Activated naive CD4-positive, alpha-beta T cell treated with anti-CD3 and anti-CD28 coated beads, Interleukin-2, amount 50 U/mL, for 24 hours (primary cell): ENCODE measurements around the gene SNAPC4.

Experiments used
- H3K27ac Mint-ChIP-seq: one replicate; pipeline ENCODE4 v1.8.0; 2021; ENCODE audit warnings: mild to moderate bottlenecking, mixed read lengths
- H3K27me3 Mint-ChIP-seq: one replicate; pipeline ENCODE4 v1.8.0; 2021; ENCODE audit warnings: mixed read lengths
- H3K36me3 Mint-ChIP-seq: one replicate; pipeline ENCODE4 v1.8.0; 2021; ENCODE audit warnings: mixed read lengths
- H3K4me1 Mint-ChIP-seq: one replicate; pipeline ENCODE4 v1.8.0; 2021; ENCODE audit warnings: mixed read lengths
- H3K4me3 Mint-ChIP-seq: one replicate; pipeline ENCODE4 v1.8.0; 2021; ENCODE audit warnings: mild to moderate bottlenecking, mixed read lengths
- H3K9me3 Mint-ChIP-seq: one replicate; pipeline ENCODE4 v1.8.0; 2021; ENCODE audit warnings: mixed read lengths

Gene SNAPC4, protein sequence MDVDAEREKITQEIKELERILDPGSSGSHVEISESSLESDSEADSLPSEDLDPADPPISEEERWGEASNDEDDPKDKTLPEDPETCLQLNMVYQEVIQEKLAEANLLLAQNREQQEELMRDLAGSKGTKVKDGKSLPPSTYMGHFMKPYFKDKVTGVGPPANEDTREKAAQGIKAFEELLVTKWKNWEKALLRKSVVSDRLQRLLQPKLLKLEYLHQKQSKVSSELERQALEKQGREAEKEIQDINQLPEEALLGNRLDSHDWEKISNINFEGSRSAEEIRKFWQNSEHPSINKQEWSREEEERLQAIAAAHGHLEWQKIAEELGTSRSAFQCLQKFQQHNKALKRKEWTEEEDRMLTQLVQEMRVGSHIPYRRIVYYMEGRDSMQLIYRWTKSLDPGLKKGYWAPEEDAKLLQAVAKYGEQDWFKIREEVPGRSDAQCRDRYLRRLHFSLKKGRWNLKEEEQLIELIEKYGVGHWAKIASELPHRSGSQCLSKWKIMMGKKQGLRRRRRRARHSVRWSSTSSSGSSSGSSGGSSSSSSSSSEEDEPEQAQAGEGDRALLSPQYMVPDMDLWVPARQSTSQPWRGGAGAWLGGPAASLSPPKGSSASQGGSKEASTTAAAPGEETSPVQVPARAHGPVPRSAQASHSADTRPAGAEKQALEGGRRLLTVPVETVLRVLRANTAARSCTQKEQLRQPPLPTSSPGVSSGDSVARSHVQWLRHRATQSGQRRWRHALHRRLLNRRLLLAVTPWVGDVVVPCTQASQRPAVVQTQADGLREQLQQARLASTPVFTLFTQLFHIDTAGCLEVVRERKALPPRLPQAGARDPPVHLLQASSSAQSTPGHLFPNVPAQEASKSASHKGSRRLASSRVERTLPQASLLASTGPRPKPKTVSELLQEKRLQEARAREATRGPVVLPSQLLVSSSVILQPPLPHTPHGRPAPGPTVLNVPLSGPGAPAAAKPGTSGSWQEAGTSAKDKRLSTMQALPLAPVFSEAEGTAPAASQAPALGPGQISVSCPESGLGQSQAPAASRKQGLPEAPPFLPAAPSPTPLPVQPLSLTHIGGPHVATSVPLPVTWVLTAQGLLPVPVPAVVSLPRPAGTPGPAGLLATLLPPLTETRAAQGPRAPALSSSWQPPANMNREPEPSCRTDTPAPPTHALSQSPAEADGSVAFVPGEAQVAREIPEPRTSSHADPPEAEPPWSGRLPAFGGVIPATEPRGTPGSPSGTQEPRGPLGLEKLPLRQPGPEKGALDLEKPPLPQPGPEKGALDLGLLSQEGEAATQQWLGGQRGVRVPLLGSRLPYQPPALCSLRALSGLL (N-terminal part only)

DNA sequence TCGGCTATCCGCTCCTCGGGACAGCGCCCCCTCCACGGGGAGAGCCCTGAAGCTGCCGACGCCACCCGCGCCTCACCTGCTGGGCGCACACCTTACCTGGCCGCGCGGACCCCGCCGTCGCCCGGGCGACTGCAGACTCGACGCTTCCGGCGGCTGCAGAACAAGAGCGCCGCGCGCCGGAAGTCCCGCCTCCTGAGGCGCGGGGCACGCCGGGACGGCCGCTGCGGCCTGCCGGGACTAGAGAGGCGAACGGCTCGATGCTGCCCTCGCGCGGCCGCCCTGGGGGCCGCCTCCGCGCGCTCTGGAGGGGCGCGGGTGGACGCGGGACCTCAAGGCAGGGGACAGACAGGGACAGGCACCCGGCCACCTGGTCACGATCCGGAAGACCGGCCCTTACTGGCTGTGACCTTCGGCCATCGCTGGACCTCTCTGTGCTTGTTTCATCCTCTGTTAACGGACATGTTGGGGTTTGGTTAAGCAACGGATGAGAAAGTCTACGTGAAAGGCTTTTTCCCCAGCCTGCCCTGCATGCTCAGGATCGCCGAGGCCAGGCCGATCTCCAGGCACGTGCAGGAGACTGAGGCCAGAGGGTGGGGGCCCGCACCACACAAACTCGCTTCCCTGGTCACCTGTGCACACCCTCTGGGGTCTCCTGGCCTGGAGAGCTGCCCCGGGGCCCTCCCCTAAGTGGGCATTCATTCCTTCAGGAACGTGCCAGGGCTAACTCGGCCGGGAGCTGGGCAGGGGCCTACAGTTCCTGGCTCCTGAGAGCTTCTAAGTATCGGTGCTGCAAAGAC is at the start of gene SNAPC4:
SNAPC4 (minus strand) TSS at position 133 of the 797 bp plus-strand sequence. CDS start 1,742 bp downstream, outside the sequence.
- peak within 1 kb of the TSS; percentile 94 for H3K4me3 Mint-ChIP-seq
- no peaks in the 10 kb centered on the region for H3K27me3 Mint-ChIP-seq
- peaks cover 54% of the 10 kb centered on the region for H3K4me1 Mint-ChIP-seq
- H3K36me3 Mint-ChIP-seq, result peaks cover 7% of the 10 kb centered on the region
- peak within 1 kb of the TSS; percentile 84 for H3K27ac Mint-ChIP-seq
- no peaks in the 10 kb centered on the region for H3K9me3 Mint-ChIP-seq

- H3K4me1 Mint-ChIP-seq, result no peaks in the 10 kb centered on the region
- no peak overlapping the region for H3K27ac Mint-ChIP-seq
- H3K4me3 Mint-ChIP-seq, result no peak overlapping the region
- peaks cover 12% of the 10 kb centered on the region for H3K36me3 Mint-ChIP-seq
- no peaks in the 10 kb centered on the region for H3K9me3 Mint-ChIP-seq
- H3K27me3 Mint-ChIP-seq, result no peaks in the 10 kb centered on the region
Observed at GRCh38 chr9:136448655-136449054, 48.7 kb upstream of the SNAPC4 start.

DNA sequence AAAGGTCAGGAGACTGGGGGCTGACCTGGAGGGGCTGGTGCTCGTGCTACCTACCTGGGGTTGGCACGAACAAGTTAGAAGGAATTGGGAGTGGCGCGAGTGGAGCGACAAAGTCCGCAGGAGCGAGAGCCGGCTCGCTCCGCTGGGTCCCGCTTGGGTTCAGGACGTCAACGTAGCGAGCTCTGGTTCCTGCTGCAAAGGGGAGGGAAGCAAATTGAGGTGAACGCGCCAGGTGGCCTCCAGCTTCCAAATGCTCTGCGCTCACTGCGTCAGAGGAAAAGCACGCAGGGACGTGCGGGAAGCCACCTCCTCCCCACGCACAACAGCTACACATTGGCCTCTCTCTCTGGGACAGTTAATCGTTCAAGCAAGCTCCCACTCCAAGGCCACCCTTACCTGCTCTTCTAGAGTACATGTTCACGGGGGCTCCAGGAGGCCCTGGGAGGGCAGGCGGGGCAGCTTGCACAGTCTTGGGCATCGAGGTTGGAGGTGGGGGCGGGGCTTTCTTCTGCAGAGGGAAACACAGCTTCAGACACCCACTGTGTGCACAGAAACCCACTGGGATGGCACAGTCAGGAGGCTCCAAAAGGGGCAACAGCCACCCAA is 47.3 kb upstream of the SNAPC4 start:
- no peaks in the 10 kb centered on the region for H3K9me3 Mint-ChIP-seq
- H3K27me3 Mint-ChIP-seq, result no peaks in the 10 kb centered on the region
- H3K4me3 Mint-ChIP-seq, result no peak overlapping the region
- H3K36me3 Mint-ChIP-seq, result peaks cover 6% of the 10 kb centered on the region
- peak overlapping the region; percentile 65 for H3K27ac Mint-ChIP-seq
- H3K4me1 Mint-ChIP-seq, result no peaks in the 10 kb centered on the region

GRCh38 chr9:136445799-136446198 is 45.8 kb upstream of the SNAPC4 start:
- H3K4me1 Mint-ChIP-seq, result no peaks in the 10 kb centered on the region
- H3K36me3 Mint-ChIP-seq, result peaks cover 6% of the 10 kb centered on the region
- H3K27ac Mint-ChIP-seq, result no peak overlapping the region
- H3K9me3 Mint-ChIP-seq, result no peaks in the 10 kb centered on the region
- no peaks in the 10 kb centered on the region for H3K27me3 Mint-ChIP-seq
- no peak overlapping the region for H3K4me3 Mint-ChIP-seq

DNA sequence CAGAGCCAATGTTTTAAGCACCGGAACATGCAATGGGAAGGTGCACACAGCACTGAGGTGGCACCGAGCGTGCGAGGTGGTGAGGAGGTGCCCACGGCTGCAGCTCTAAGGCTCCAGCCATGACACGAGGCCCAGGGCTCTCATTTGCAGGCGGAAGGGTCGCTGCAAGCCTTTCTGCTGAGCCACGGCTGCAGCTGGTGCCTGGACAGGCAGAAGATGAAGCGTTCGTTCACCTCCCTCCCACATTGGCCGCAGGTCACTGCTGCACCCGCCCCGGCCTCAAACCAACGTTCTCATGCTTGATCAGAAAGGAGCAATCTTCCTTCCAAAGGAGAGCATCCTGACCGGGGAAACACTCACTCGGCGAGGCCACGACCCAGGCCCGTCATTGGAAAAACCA is 44.1 kb upstream of the SNAPC4 start:
- H3K27me3 Mint-ChIP-seq, result no peaks in the 10 kb centered on the region
- H3K27ac Mint-ChIP-seq, result no peak overlapping the region
- H3K4me3 Mint-ChIP-seq, result no peak overlapping the region
- no peaks in the 10 kb centered on the region for H3K4me1 Mint-ChIP-seq
- no peaks in the 10 kb centered on the region for H3K9me3 Mint-ChIP-seq
- H3K36me3 Mint-ChIP-seq, result peaks cover 2% of the 10 kb centered on the region

- Mint-ChIP-seq H3K36me3 (peaks cover 2% of the 10 kb centered on the region), H3K4me1 (no peaks in the 10 kb centered on the region), H3K27ac (no peak overlapping the region), H3K4me3 (no peak overlapping the region), H3K27me3 (no peaks in the 10 kb centered on the region), H3K9me3 (no peaks in the 10 kb centered on the region)
Observed at GRCh38 chr9:136443687-136444086, 43.7 kb upstream of the SNAPC4 start.

DNA sequence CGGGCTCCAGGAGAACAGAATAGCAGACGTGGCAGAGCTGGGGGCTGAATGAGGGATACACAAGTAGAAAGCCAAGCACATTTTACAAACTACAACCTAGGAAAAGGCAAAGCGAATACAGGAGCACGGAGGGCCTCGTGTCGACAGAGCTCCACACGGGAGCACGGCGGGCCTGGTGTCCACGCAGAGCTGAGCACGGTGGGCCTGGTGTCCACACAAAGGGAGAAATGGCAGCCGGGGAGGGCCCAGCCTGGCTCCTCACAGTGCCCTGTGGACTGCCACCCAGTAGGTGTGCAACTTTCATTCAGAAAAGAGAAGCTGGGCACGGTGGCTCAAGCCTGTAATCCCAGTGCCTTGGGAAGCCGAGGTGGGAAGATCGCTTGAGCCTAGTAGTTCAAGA is 43.1 kb upstream of the SNAPC4 start:
- Mint-ChIP-seq H3K9me3 (no peaks in the 10 kb centered on the region), H3K4me1 (peaks cover 4% of the 10 kb centered on the region), H3K27ac (peak overlapping the region; percentile 59), H3K36me3 (peaks cover 2% of the 10 kb centered on the region), H3K27me3 (no peaks in the 10 kb centered on the region), H3K4me3 (no peak overlapping the region)

- no peak overlapping the region for H3K4me3 Mint-ChIP-seq
- no peak overlapping the region for H3K27ac Mint-ChIP-seq
- peaks cover 12% of the 10 kb centered on the region for H3K4me1 Mint-ChIP-seq
- no peaks in the 10 kb centered on the region for H3K27me3 Mint-ChIP-seq
- peaks cover 2% of the 10 kb centered on the region for H3K36me3 Mint-ChIP-seq
- no peaks in the 10 kb centered on the region for H3K9me3 Mint-ChIP-seq
Observed at GRCh38 chr9:136442265-136442664, 42.3 kb upstream of the SNAPC4 start.

DNA sequence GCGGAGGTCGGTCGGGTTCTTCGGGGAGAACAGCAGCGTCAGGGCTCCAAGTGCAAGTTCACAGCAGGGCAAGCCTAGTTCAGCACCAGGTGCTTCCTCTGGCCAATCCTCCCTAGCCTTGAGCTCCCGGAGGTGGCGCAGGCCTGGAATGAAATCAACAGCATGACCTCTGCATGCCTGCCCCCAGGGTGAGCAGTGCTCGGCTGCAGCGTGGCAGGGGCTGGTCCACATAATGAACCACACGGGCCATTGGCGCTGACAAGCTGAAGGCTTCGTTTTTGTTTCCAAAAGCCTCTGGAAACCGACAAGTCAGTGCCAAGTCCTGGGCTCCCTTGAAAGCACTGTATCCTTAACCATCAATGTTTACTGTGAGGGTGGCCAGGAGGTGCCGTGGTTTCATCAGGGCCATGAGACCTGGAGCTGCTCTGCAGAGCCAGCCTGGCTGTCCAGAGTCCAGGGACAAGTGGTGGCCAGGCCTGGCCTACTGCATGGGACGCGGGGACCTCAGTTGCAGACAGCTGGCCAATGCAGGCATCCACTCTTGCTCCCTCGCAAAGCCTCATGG is 41.8 kb upstream of the SNAPC4 start:
- Mint-ChIP-seq H3K27ac (no peak overlapping the region), H3K4me3 (no peak overlapping the region), H3K36me3 (peaks cover 2% of the 10 kb centered on the region), H3K27me3 (no peaks in the 10 kb centered on the region), H3K4me1 (peaks cover 17% of the 10 kb centered on the region), H3K9me3 (no peaks in the 10 kb centered on the region)

GRCh38 chr9:136441191-136441680 is 41.3 kb upstream of the SNAPC4 start:
- H3K9me3 Mint-ChIP-seq, result no peaks in the 10 kb centered on the region
- H3K4me1 Mint-ChIP-seq, result peaks cover 21% of the 10 kb centered on the region
- H3K36me3 Mint-ChIP-seq, result no peaks in the 10 kb centered on the region
- H3K27me3 Mint-ChIP-seq, result no peaks in the 10 kb centered on the region
- no peak overlapping the region for H3K4me3 Mint-ChIP-seq
- H3K27ac Mint-ChIP-seq, result no peak overlapping the region

DNA sequence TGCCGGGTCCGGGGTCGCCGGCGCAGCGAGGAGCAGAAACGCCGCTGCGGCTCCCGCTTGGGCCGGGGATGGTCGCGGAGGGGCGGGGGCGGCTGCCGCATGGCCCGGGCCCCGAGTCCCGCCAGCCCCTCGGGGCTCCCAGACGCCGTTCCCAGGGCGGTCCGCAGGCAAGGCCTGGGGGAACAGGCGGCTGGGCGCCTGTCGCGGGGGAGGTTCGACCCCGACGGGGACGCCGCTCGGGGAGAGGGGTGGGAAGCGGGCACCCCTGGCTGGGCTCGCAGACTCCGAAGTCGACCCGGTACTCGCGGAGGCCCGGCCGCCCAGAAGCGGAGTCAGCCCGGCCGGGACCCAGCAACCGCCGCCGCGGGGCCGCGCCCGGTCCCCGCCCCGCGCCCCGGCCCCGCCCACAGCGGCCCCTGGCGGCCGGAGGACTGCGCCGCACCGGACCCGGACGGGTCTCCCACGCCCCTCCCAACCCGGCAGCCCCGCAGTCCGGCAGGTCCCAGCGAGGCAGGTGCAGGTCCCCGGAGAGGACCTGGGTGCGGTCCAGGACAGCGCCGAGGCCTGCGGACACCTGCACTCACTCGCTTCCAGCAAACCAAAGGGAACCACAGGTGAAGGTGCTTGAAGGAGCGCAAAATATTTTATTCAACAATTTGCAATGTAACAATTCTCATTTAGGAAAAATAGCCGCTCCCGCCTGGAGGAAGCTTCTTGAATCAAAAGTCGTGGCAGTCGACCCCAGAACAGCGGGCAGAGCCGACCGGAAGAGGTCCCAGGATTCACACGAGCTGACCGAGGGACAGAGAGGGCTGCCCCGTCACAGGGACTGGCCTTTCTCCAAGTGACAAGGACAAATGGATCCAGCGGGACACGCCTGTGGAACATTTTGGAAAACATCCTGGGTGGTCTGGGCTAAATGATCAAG is 39.8 kb upstream of the SNAPC4 start, which contains the start of gene INPP5E:
INPP5E (minus strand) TSS at position 365 of the 928 bp plus-strand sequence. CDS start 426 bp downstream, outside the sequence.
- H3K4me1 Mint-ChIP-seq, result peaks cover 26% of the 10 kb centered on the region
- H3K27ac Mint-ChIP-seq, result no peak within 1 kb of the TSS
- H3K27me3 Mint-ChIP-seq, result no peaks in the 10 kb centered on the region
- H3K9me3 Mint-ChIP-seq, result no peaks in the 10 kb centered on the region
- H3K36me3 Mint-ChIP-seq, result no peaks in the 10 kb centered on the region
- peak within 1 kb of the TSS; percentile 81 for H3K4me3 Mint-ChIP-seq

DNA sequence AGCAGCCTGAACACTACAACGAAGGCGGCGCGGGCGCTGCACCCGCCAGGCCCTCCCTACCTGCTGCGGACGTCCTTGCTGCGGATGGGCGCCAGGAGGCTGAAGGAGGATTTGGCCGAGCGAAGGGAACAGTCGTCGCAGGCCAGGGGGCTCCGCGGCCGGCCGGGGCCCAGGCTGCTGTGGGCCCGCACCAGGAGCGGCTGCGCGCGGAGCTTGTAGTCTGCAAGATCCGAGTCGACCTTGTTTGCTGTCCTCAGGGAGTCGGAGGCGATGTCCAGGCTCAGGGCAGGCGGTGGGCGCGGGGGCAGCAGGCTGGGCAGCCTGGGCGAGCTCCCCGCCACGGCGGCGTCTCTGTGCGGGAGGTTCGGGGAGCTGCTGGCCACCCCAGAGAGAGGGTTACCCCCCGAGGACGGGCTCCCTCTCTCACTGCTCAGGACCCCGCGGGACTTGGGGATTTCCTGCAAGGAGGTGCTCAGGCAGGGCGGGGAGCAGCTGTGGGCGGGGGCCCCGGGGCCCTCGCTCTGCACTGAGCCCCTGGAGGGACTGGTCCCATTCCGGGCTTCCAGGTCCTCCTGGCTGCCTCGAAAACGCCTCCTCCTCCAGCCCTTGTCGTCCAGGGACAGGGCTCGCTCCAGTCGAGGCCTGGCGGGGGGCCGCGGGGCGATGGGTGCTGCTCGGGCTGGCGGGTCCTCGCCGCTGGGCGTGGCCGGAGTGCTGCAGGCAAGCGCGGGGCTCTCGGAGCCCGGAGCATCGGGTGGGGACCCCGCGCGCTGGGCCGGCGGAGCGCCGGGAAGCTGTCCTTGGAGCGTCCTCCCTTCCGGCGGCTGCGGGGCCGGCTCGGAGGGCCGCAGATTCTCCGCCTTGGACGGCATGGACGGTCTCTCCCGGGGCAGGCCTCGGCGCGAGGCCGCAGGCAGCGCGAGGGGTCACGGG is 38.8 kb upstream of the SNAPC4 start:
- Mint-ChIP-seq H3K4me1 (peaks cover 26% of the 10 kb centered on the region), H3K27me3 (no peaks in the 10 kb centered on the region), H3K36me3 (no peaks in the 10 kb centered on the region), H3K9me3 (no peaks in the 10 kb centered on the region), H3K4me3 (peak overlapping the region; percentile 81), H3K27ac (no peak overlapping the region)
